ENCODE measurements around the gene SHPK.

Gene SHPK

DNA sequence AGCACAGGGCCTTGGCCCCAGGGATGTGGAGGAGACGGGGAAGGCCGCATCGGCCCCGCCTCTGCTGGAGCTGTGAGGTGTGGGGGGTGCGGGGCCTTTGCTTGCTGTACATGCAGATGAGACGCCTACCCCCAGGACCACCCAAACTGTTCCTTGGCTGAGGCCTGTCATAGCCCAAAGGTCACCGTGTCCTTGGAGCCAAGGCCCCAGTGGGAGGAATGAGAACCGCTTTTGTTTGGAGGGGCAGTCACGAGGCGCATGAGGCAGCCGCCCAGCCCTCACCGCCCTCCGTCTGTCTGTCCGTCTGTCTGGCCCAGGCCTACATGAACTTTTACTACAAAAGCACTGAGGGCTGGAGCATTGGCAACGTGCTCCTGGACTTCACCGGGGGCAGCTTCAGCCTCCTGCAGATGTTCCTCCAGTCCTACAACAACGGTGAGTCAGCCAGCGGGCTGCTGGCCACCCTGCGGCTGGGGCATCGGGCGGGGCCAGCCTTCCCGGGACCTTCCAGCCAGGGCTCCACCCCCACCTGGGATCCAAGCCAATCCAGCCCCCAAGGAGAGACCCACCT is 23.6 kb upstream of the SHPK start:
- no peak for DNase-seq

DNA sequence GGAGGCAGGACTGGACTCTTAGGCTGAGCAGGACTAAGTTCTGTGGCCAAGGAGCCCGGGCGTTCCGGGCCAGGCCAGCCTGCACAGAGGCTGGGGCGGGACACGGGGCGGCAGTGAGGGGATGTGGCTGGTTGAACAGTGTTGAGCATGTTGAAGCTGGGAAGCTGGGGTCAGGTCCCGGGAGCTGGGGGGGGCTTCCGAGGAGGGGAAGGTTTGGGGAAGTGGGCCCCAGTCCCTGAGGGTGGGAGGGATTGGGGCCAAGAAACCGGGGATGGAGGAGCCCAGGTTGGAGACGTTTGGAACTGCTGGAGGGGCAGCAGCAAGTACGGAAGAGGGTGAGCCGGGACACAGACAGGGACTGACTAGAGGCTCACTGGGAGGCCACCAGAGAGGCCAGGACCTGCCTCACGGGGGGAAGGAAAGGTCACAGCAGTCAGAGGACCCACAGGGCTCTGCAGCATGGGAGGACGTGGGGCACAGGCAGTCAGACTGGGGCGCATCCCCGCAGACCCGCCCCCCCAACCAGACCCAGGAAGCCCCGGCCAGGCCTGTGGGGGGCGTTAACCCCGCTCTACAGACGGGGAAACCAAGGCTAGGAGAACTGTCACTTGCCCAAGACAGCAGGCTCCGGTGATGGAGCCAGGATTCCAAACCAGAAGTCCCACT is 22.9 kb upstream of the SHPK start:
- no peak for DNase-seq

DNA sequence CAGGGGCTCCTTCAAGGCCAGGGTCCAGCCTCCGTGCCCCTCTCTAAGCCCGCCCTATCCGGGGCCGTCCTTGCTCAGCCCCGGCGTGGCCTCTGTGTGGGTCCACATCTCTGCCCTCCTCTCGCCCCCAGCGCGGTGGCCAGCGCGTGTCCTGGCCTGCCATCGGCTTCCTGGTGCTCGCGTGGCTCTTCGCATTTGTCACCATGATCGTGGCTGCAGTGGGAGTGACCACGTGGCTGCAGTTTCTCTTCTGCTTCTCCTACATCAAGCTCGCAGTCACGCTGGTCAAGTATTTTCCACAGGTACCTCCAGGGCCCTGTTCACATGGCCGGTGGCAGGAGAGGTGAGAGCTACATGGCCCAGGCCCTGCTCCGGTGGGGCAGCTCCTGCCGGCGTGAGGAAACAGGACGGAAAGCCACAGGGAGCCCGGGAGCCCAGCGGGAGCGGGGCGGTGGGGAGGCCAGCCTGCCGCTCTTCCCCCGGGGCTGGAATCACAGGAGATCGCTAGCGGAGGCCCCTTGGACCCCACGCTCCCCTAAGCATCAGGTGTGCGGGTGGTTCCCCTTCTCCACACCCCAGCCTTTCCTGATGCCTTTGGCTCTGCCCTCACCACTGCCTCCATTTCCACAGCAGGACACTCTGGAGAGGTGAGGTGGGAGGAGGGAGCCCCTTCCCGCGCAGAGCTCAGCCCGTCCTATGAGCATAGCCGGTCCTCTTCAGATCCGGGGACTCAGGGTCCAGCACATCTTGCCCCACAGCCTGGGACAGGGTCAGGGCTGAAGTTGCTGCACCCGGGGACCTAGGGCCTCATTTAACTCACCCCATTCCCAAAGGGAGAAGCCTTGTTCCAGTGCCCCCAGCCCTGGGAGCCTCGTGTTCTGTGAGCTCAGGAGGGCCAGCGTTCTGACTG is 22.1 kb upstream of the SHPK start:
- no peak for DNase-seq

DNA sequence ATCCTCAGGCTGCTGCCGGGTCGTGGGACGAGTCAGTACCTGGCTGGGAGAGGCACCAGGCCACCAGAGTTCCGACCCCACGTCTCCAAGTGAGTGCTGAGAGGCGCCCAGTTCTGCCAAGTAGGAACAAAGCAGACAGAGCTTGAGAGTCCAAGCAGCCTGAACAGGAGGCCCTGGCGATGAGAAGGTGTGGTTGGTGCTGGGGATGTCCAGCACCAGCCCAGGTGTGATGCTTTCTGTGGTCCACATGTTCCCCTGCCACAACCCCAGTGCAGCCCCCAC is 21.5 kb upstream of the SHPK start:
- DNase-seq = no peak

DNA sequence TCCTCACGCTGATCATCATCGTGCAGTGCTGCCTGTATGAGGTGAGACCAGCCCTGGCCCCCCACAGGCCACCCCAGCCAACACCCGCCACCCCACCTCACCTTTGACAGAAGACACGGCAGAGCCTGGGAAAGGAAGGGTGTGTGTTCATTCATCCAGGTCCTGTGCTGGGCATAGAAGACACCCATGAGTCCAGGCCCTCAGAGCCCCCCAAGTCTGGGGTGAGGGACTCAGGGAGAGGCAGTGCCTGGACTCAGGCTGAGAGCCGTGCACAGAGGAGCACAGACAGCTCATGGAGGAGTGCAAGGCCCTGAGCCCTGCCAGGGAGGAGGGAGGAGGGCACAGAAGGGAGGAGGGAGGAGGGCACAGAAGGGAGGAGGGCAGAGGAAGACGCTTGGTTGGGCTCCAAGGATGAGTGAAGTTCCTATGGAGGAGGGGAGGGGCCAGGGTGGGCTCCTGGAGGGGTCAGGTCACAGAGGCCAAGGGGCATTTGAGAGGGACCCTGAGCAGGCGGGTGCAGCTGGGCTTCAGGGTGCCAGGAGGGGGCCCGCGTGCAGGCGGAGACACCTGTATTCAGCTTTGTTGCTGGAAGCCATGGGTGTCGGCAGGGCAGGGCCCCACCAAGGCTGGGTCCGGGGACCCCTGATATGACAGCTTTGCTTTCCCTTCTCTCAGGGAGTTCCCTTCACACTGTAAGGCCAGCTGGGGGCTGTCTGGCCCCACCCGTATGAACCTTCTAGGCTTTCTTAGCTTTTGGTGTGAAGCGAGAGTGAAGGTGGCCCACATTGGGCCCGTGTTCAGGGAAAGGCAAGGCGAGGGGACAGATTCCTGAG is 20.9 kb upstream of the SHPK start:
- DNase-seq = no peak

DNA sequence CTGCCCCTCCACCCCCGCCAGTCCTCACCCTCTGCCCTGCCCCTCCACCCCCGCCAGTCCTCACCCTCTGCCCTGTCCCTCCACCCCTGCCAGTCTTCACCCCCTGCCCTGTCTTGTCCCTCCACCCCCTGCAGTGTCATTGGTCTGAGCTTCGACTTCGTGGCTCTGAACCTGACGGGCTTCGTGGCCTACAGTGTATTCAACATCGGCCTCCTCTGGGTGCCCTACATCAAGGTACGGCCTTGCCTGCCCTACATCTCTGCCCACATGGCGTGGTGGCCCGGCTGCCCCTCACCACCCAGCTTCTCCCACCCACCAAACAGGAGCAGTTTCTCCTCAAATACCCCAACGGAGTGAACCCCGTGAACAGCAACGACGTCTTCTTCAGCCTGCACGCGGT is 20.3 kb upstream of the SHPK start:
- no peak for DNase-seq

DNA sequence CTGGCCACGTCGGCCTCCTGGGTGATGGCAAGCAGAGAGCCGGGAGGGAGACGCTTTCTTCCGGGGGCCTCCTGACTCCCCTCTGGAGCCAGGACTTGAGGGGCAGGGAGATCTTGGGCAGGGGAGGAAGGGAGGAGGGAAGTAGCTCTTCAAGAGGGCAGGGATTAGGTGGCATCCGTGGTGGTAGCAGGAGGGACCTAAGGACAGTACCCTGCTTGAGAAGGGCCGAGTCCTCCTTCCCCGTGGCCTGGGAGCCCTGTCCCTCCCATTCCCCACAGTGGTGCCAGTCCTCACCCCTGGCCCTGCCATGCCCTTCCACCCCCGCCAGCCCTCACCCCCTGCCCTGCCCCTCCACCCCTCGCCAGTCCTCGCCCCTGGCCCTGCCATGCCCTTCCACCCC is 19.7 kb upstream of the SHPK start:
- no peak for DNase-seq

DNA sequence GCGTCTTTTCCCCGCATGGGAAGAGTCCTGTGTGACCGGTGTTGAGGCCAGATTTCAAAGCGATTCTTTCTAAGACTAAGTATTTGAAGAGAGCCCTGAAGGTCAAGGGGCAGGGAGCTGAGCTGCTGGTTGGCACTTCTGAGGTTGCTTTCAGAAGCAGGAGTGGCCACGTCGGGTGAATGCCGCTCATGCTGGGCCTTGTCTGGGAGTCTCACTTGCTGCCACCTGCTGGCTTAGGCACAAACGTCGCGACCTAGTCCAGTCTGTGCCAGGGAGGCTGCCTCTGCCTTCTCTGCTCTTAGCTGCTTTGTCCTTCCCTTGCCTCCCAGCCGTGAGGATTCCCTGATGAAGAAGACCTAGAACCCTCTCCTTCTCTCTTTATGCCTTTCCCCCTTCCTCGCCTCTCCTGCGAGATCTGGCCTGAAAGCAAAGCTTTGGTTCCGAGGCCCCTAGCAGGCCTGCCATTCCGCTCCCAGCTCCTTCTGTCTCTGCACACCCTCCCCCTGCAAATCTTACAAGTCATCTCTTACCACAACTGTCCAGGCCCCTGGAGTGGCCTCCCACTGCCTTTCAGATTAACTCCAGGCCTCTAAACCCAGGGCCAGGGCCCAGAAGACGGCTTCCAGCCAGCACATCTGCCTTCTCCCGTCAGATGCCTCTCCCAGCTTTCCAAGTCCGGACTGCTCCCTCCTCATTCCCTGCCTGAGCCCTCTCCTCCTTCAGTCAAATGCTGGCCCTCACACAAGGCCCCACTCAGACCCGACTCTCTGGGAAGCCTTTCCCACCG is 11.9 kb upstream of the SHPK start:
- no peak for DNase-seq

DNA sequence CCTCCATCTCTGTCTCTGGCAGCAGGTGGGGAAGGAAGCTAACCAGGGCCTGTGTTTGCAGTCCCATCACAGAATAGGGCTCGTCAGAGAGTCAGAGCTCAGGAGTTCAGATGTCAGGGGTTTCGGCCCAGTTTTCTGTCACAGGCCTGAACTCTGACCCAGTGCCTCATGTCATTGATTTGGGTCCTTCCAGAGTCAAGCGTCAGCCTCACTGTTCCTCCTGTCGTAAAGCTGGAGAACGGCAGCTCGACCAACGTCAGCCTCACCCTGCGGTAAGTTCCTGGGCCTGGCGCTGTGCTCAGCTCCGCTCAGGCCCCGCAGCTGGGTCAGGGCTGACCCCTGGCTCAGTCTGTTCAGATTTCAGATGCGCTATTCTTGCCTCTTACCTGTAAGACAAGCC is 11.2 kb upstream of the SHPK start:
- DNase-seq = no peak

DNA sequence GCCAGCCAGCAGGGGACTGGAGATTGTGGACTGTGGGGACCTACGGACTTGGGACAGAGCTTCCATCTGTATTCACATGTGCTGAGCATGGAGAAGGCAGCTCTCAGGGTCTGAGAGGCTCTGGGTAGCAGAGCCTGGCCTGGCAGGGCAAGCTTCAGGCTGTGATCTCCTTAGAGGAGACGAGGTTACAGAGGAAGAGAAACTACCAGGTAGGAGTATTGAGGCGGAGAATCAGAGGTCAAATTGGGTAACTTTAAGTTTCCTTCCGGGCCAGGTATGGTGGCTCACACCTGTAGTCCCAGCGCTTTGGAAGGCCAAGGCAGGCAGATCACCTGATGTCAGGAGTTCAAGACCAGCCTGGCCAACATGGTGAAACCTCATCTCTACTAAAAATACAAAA is 9.3 kb upstream of the SHPK start:
- no peak for DNase-seq

DNA sequence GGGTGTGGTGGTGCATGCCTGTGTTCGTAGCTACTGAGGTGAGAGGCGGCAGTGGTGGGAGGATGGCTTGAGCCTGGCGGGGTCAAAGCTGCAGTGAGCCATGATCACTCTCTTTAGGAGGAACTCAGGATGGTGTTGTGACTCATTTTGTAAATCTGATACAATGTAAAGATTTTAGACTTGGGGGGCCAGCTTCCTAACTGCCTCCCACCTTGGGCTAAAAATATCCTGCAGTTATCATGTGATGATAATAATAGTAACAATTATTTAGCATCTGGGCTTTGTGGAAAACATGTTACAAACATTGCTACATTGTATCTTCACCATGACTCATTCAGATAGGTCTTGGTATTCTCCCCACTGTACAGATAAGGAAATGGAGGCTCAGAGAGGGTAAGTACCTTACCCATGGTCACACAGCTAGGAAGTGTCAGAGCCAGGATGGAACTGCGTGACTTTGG is 7.9 kb upstream of the SHPK start:
- no peak for DNase-seq

DNA sequence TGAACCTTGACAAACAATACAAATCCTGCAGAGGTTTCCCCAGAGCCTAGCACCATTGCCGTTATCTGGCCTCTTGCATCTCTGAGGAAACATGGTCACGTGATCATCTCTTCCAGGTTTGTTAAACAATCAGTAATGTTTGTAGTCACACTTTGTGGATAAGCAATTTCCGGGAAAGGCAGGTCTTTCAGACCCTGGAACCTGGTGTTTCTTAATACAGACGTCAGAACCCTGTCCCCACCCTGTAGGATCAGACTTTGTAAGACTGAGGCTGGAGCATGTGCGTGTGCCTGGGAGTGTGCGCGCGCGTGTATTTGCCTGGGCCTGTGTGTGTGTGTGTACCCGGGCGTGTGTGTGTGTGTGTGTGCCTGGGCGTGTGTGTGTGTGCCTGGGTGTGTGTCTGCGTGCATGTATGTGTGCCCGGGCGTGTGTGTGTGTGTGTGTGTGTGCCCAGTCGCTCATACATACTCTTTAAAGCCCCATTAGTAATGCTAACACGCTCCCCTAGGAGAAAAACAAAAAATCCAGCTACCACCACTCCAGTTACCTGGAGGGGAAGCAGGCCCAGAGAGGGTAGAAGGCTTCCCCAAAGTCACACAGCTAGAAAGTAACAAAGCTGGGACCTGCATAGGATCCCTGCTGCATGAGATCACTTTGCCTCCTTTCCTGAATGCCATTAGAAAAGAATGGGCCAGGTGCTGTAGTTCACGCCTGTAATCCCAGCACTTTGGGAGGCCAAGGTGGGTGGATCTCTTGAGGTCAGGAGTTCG is 5.9 kb upstream of the SHPK start:
- DNase-seq = peak; percentile 42

DNA sequence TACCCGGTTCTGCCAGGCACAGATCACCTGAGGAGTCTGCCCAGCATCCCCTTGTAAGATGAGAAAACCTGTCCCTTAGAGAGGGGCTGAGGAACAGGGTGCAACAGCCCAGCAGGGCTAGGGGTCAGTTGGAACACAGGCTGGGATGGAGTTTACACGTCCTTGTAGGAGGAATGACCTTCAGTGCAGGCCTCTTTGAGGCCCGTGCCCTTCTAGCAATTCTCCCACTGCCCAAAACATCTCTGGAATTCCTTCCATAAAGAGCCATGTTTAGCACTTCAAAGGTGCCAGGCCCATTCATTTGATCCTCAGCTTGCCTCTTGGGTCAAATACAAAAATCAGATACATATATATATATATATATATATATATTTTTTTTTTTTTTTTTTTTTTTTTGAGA is 5.0 kb upstream of the SHPK start:
- no peak for DNase-seq

DNA sequence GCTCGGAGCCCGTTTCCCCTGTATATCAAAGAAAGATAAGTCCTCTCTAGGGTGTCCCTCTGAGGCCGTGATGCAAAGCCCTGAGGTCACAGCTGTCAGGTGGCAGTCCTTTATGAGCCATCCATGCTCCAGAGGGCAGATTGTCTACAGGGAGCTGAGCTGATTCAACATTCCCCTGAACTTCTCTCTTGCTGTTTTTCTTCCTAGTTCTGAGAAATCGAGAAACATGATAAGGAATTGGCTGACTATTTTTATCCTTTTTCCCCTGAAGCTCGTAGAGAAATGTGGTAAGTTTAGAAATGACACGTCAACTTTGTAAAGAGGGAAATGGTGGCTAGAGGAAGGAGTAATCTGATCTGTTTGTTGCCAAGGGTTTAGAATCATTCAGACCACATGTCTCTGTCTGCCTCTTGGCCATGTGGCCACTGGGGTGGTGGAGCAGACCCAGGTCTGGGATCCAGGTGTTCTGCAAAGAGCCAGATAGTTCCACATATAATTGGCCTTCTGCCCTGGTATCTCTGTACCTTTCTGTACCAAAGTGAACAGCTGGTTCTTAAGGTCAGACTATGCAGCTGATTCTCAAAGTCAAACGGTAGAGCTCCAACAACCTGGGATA is 4.0 kb upstream of the SHPK start:
- DNase-seq = peak; percentile 92

DNA sequence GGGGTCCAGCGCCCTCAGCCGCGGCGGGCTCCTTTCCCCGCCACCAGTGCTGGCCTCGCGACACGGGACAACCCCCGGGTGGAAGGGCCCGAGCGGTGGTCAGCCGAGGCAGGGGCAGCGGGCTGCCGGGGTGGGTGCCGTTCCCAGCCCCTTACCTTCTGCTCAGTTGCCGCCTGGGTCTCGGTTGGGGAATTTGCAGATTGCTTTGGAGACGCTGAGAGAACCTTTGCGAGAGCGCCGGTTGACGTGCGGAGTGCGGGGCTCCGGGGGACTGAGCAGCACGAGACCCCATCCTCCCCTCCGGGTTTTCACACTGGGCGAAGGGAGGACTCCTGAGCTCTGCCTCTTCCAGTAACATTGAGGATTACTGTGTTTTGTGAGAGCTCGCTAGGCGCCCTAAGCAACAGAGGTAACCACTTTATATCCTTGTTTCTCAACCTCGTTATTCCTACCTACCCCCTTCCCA is 891 bp upstream of the SHPK start:
- DNase-seq = no peak

DNA sequence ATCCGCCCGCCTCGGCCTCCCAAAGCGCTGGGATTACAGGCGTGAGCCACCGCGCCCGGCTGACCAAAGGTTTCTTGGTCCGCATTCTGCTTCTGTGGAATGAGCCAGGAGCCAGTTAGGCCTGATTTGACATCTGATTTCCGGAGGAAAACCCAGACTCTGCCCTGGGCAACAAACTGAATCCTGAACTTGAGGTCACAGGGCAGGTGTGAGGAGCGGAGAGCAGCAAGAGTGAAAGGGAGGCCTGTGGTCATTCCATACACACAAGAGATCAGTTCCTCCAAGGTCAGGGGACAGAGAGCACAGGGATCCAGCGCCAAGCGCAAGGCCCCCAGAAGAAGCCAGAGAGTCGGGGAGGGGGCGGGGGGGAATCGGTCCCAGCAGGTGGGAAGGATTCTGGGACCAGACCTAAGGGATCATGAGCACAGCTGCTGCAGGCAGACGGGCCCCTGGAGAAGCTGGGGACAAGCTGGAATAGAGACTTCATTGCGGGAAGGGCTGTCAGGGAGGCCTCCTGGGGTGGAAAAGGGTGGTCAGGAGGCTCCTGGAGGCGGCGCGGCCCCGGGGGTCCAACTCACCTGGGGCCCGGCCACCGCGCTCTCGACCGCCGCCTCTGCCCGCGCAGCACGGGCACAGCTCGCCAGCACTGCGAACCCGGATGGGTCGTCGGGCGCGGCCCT is 436 bp downstream of the SHPK start:
- DNase-seq = no peak

DNA sequence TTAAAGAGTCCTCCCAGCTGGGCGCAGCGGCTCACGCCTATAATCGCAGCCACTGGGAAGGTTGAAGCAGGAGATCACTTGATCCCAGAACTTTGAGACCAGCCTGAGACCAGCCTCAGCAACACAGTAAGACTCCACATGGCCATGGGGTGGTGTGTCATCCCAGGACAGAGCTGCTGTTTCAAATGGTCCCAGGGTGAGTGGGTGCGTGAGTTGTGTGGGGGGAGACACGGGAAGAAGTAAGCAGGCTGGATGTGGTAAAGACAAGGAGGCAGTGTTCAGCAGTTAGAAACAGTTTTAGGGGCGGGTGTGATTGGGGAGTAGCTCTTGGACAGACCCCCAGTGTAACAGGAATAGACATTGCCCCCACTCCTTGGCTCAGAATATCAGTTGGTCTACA is 3.8 kb downstream of the SHPK start:
- no peak for DNase-seq

DNA sequence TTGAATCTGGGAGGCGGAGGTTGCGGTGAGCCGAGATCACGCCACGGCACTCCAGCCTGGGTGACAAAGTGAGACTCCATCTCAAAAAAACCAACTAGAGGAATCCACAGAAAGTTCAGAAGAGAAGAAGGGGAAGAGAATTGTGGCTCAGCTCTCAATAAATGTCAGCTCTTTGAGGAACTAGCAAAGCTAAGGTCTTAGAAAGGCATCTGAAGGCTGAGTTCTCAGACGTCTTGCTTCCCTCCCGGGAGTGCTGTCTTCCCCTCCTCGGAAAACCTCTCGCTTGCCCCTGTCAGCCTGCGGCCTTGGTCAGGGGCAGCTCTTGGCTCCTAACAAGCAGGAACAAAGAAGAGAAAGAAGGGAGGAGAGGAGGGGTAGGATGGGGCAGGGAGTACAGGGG is 5.3 kb downstream of the SHPK start:
- DNase-seq = no peak

DNA sequence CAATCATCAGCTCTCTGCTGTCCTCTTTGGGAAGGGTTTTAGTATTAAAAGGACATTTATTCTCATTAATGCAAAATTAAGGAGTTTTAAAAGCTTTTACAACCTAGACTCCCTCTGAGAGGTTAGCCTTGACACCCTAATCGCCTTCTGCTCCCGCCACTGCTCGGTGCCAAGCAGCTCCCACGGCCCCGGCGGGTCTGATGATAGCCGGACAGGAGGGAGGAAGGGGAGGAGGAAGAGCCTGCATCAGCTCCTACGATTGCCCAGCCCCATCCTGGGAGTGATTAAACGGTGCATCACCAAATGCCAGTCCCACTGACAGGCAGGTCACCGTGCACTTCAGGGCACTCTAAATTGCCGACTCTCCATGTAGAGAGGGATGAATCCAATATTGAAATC is 8.3 kb downstream of the SHPK start:
- no peak for DNase-seq

All from GF-D8 (cell line).